Chondrocyte (in vitro differentiated cells): ENCODE data around the gene SORBS1. TPM values are rescaled to one million over a fixed set of nuclear protein-coding genes. Genes with fewer than 3 reads are reported as not detected.
A peak's percentile ranks its signal among the peaks of the same experiment; 100 is the strongest.

Source experiments
- DNase-seq: peaks from one replicate; pipeline ENCODE4 v3.0.0; 2021; ENCODE audit warnings: mixed read lengths, low spot score
- H3K27ac Mint-ChIP-seq: one replicate; pipeline ENCODE4 v1.8.0; 2021; ENCODE audit warnings: mild to moderate bottlenecking, moderate library complexity, mixed read lengths; ENCODE audit not compliant: unreplicated experiment
- H3K27me3 Mint-ChIP-seq: 2 replicates; pipeline ENCODE4 v1.8.0; 2021; ENCODE audit warnings: low read depth, mixed read lengths
- H3K36me3 Mint-ChIP-seq: 2 replicates; pipeline ENCODE4 v1.8.0; 2021; ENCODE audit warnings: low read depth, mixed read lengths
- H3K4me1 Mint-ChIP-seq: 2 replicates; pipeline ENCODE4 v1.8.0; 2021; ENCODE audit warnings: low read depth, mild to moderate bottlenecking, mixed read lengths
- H3K4me3 Mint-ChIP-seq: one replicate; pipeline ENCODE4 v1.8.0; 2021; ENCODE audit warnings: mild to moderate bottlenecking, moderate library complexity, mixed read lengths; ENCODE audit not compliant: unreplicated experiment
- H3K9me3 Mint-ChIP-seq: 2 replicates; pipeline ENCODE4 v1.8.0; 2021; ENCODE audit warnings: low read depth, mixed read lengths
- CTCF ChIP-seq: fragments of 200-600 bp; sonication (generic); IDR thresholded peaks from 2 replicates; pipeline ENCODE4 v1.5.0; 2021; ENCODE audit warnings: antibody characterized with exemption, mild to moderate bottlenecking, moderate library complexity
- total RNA-seq: library from RNA; stranded (reverse); gene quantifications from 3 replicates; pipeline ENCODE4 v1.2.1, GENCODE V29; 2021

SORBS1 gene
- total RNA-seq, 1 donor from 2014 or later = 5.0 TPM

GRCh38 chr10:95276367-95277200 lies 284.6 kb downstream of the SORBS1 start:
- Mint-ChIP-seq H3K27ac (peak overlapping the region; percentile 29), H3K27me3 (no peaks in the 10 kb centered on the region), H3K4me1 (peaks cover 71% of the 10 kb centered on the region), H3K9me3 (no peaks in the 10 kb centered on the region), H3K36me3 (peaks cover 2% of the 10 kb centered on the region), H3K4me3 (no peak overlapping the region)
- no peak for DNase-seq
- no peak for TF ChIP-seq CTCF

- no peak for DNase-seq
- Mint-ChIP-seq H3K27ac (peak overlapping the region; percentile 63), H3K9me3 (no peaks in the 10 kb centered on the region), H3K36me3 (peaks cover 2% of the 10 kb centered on the region), H3K27me3 (no peaks in the 10 kb centered on the region), H3K4me3 (no peak overlapping the region), H3K4me1 (peaks cover 66% of the 10 kb centered on the region)
- no peak for TF ChIP-seq CTCF
These were observed 285.3 kb downstream of the SORBS1 start for GRCh38 chr10:95275726-95276366.

GRCh38 chr10:95273393-95274312 lies 287.5 kb downstream of the SORBS1 start:
- Mint-ChIP-seq H3K27ac (peak overlapping the region; percentile 98), H3K4me1 (peaks cover 55% of the 10 kb centered on the region), H3K4me3 (peak overlapping the region; percentile 56), H3K36me3 (peaks cover 10% of the 10 kb centered on the region), H3K27me3 (no peaks in the 10 kb centered on the region), H3K9me3 (no peaks in the 10 kb centered on the region)
- no peak for DNase-seq
- TF ChIP-seq CTCF = no peak

- H3K27ac Mint-ChIP-seq = peak overlapping the region; percentile 96
- no peak for DNase-seq
- H3K27me3 Mint-ChIP-seq = no peaks in the 10 kb centered on the region
- H3K36me3 Mint-ChIP-seq = peaks cover 20% of the 10 kb centered on the region
- peak overlapping the region; percentile 34 for H3K4me3 Mint-ChIP-seq
- TF ChIP-seq CTCF = no peak
- H3K9me3 Mint-ChIP-seq = no peaks in the 10 kb centered on the region
- H3K4me1 Mint-ChIP-seq = peaks cover 44% of the 10 kb centered on the region
These were observed 292.7 kb downstream of the SORBS1 start for GRCh38 chr10:95268438-95268837.

- no peak overlapping the region for H3K4me3 Mint-ChIP-seq
- TF ChIP-seq CTCF = no peak
- no peak for DNase-seq
- H3K36me3 Mint-ChIP-seq = peaks cover 23% of the 10 kb centered on the region
- peaks cover 47% of the 10 kb centered on the region for H3K4me1 Mint-ChIP-seq
- no peaks in the 10 kb centered on the region for H3K27me3 Mint-ChIP-seq
- H3K27ac Mint-ChIP-seq = no peak overlapping the region
- H3K9me3 Mint-ChIP-seq = no peaks in the 10 kb centered on the region
These were observed 293.9 kb downstream of the SORBS1 start for GRCh38 chr10:95267251-95267650.
